GM18520 (cell line): ENCODE data around the gene ZNF888.
"Not testable (repeated sequence)": the region's sequence is repeated elsewhere in the genome, so short reads cannot be mapped to it uniquely, and the experiment has no call there.

Experiments used
- ATAC-seq: cut with Tn5 transposase; IDR thresholded peaks from one replicate; pipeline ENCODE4 v1.9.1; 2021; ENCODE audit not compliant: unreplicated experiment

Gene ZNF888

GRCh38 chr19:52922841-52923777, at the start of gene ZNF888:
Gene ZNF888, minus strand, starts transcription at chr19:52923428. Its CDS starts 5,555 bp downstream, at chr19:52917873.
- no peak for ATAC-seq

GRCh38 chr19:52967772-52968171, 44.5 kb upstream of the ZNF888 start:
- no peak for ATAC-seq

- no peak for ATAC-seq
Measured at GRCh38 chr19:52963247-52963618, 40.0 kb upstream of the ZNF888 start.

- peak; percentile 88 for ATAC-seq
Measured at GRCh38 chr19:52962394-52963246, 39.4 kb upstream of the ZNF888 start, which contains the start of gene ZNF816. Gene ZNF816, minus strand, starts transcription at chr19:52962881. Its CDS starts 6,792 bp downstream, at chr19:52956089.

- ATAC-seq = no peak
Measured at GRCh38 chr19:52961981-52962380, 38.8 kb upstream of the ZNF888 start.

- ATAC-seq = no peak
Measured at GRCh38 chr19:52959613-52960295, 36.5 kb upstream of the ZNF888 start.

- ATAC-seq = no peak
Measured at GRCh38 chr19:52957591-52957990, 34.4 kb upstream of the ZNF888 start.

- no peak for ATAC-seq
Measured at GRCh38 chr19:52956917-52957316, 33.7 kb upstream of the ZNF888 start.

- no peak for ATAC-seq
Measured at GRCh38 chr19:52949422-52949821, 26.2 kb upstream of the ZNF888 start.

- no peak for ATAC-seq
Measured at GRCh38 chr19:52948025-52948770, 25.0 kb upstream of the ZNF888 start.

GRCh38 chr19:52946322-52947310, 23.4 kb upstream of the ZNF888 start:
- ATAC-seq = no peak

GRCh38 chr19:52945652-52946321, 22.6 kb upstream of the ZNF888 start:
- no peak for ATAC-seq

GRCh38 chr19:52944703-52945493, 21.7 kb upstream of the ZNF888 start:
- ATAC-seq = not testable (repeated sequence)

GRCh38 chr19:52943884-52944643, 20.8 kb upstream of the ZNF888 start:
- no peak for ATAC-seq

GRCh38 chr19:52943134-52943883, 20.1 kb upstream of the ZNF888 start:
- no peak for ATAC-seq

- peak; percentile 92 for ATAC-seq
Measured at GRCh38 chr19:52942386-52943133, 19.3 kb upstream of the ZNF888 start.
